ENCODE results near the gene SLC24A4. TPM values are rescaled to one million over a fixed set of nuclear protein-coding genes. Genes with fewer than 3 reads are reported as not detected.

Gene SLC24A4
- total RNA-seq, 1 donor, result not detected

DNA sequence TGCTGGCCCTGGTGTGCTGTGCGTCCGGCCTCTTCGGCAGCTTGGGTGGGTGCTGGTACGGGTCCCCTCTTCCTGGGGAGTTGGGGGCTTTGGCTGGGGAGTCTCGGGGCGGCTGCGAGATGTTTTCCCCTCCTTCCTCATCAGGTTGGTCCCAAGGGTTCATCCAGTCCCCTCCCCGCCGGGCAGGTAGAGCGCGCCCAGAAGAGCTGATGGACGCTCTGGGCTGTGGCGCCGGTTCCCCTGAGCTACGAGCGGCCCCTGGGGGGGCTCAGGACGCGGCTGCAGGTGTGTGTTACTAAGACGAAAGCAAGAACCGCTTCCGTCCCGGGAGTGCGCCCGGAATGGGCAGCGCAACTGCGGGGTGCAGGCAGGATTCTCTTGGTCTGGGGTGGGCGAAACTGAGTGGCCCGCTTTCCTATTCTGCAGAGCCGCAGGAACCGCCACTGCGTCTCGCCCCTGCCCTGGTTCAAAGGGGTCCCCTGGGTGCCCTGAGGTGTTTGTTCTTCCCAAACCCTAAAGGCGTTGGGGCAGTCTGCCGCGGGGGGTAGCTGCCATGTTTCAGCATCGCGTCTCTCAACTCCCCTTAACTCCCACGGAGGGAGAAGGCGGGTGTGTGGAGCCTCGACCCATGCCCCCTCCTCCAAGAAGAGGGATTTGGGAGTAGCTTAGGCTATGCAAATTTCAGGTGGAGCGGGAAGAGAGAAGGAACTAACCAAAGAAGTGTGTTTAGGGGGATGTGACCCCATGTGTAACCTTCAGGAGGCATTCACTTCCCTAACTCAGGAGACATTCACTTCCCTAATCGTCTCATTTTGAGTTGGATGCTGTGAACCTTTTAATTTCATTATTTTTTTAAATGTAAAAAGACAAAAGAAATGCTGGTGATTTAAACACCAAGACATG is 1.2 kb downstream of the SLC24A4 start:
- H3K4me3 ChIP-seq (ENCODE audit: low read depth, low read length), result no peak overlapping the region
- TF ChIP-seq, protein P1, sequence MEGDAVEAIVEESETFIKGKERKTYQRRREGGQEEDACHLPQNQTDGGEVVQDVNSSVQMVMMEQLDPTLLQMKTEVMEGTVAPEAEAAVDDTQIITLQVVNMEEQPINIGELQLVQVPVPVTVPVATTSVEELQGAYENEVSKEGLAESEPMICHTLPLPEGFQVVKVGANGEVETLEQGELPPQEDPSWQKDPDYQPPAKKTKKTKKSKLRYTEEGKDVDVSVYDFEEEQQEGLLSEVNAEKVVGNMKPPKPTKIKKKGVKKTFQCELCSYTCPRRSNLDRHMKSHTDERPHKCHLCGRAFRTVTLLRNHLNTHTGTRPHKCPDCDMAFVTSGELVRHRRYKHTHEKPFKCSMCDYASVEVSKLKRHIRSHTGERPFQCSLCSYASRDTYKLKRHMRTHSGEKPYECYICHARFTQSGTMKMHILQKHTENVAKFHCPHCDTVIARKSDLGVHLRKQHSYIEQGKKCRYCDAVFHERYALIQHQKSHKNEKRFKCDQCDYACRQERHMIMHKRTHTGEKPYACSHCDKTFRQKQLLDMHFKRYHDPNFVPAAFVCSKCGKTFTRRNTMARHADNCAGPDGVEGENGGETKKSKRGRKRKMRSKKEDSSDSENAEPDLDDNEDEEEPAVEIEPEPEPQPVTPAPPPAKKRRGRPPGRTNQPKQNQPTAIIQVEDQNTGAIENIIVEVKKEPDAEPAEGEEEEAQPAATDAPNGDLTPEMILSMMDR (IDR thresholded peaks at IDR 0.05; ENCODE audit: insufficient read depth, low read length), result no peak
- DNase-seq (ENCODE audit: low read depth), result no peak

DNA sequence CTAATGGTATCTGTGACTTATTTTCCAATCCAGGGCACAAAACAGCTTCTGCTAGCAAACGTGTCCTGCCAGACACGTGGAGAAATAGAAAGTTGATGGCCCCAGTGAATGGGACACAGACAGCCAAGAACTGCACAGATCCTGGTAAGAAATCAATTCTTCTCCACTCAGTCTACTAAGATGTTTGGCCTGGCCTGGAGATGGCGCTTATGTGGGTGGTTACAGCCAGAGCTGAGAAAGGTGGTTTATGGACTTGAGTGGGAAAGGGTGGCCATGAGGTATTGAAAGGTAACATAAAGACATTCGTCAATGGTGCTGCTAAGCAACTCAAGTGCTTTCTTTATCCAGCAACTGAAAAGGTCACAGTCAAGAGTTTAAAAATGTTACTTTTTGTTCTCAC is 2.9 kb downstream of the SLC24A4 start:
- no peak for DNase-seq (ENCODE audit: low read depth)
- TF ChIP-seq, protein P1 (IDR thresholded peaks at IDR 0.05; ENCODE audit: insufficient read depth, low read length), result no peak
- H3K4me3 ChIP-seq (ENCODE audit: low read depth, low read length), result no peak overlapping the region

DNA sequence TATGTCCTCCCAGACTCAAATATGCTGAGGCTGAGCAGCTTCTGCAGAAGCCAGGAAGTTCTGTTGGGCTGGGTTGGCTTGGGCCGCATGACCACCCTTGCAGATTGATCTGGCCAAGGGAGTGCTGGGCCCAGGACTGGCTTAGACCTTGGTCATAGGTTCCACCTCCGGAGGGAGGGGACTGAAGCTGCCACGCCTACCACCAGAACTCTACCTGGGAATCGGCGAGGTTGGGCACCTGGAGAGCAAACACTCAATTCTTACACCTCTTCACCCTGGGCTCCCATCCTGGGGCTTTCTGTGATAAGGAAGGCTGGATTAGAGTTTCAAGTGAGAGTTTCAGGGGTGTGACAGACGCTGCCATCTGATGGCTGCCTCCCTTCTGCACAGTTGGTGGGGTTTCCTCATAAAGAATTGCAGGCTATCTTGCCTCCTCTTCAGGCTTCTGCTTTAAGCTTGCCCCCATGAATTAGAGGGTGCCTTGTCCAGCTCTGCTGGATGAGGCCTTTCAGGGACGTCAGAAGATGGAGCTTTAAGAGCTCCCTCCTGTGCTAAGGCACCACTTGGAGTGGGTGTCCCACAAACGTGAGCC is 5.8 kb downstream of the SLC24A4 start:
- no peak for DNase-seq (ENCODE audit: low read depth)
- H3K4me3 ChIP-seq (ENCODE audit: low read depth, low read length), result no peak overlapping the region
- TF ChIP-seq, protein P1 (IDR thresholded peaks at IDR 0.05; ENCODE audit: insufficient read depth, low read length), result no peak

DNA sequence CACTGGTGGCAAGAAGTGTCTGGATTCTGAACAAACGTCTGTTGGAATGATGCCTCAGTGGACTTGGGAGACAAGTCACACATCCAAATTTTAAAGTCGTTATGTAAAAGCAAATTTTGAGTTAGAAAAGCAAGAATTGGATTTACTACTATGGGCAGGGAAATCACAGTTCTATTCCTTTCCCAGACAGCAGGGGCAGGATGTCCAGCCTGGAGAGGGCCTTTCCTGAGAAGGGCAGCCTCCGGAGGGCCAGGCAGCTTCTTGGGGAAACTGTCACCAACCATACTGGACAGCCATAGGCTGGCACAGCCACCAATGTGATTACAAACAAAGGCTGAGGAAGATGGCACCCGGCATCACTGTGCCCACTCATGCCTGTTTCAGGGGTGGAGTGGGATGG is 11.1 kb downstream of the SLC24A4 start:
- H3K4me3 ChIP-seq (ENCODE audit: low read depth, low read length), result no peak overlapping the region
- TF ChIP-seq, protein P1 (IDR thresholded peaks at IDR 0.05; ENCODE audit: insufficient read depth, low read length), result no peak
- no peak for DNase-seq (ENCODE audit: low read depth)

DNA sequence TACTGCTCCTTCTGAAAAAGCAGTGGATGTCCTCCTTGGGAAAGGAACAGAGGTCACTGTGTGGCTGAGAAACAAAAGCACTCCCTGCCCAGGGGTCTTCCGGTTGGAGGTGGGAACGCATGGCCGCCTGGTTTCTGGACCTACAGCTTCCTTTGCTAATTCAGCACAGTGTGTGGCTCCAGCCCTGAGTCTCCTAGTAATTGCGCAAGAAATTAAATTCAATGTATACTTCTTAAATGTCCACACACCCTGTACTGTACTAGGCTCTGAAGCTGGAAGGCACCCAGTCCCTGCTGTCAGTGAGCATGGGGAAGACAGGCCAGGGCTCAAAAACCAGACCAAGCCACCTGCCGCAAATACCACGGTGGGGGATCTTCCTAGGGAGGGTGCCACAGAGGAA is 13.4 kb downstream of the SLC24A4 start:
- no peak overlapping the region for H3K4me3 ChIP-seq (ENCODE audit: low read depth, low read length)
- no peak for DNase-seq (ENCODE audit: low read depth)
- TF ChIP-seq, protein P1 (IDR thresholded peaks at IDR 0.05; ENCODE audit: insufficient read depth, low read length), result no peak

DNA sequence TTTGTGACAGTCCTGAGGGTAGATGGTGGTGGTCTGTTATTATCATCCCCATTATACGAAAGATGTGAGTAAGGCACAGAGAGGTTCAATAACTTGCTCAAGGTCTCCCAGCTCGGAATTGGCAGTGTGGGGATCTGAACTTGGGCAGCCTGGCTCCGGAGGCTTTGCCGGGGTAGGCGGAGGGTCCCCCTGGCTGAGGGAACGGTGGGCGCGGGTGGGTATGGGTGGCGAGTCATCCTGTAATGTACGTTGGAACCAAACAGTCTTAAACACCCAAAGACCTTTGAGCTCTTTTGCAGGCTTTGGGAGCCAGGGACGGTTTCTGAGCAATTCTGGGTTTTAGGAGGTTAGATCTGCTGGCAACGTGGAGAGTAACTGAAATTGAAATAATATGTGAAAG is 16.5 kb downstream of the SLC24A4 start:
- H3K4me3 ChIP-seq (ENCODE audit: low read depth, low read length), result no peak overlapping the region
- no peak for DNase-seq (ENCODE audit: low read depth)
- TF ChIP-seq, protein P1 (IDR thresholded peaks at IDR 0.05; ENCODE audit: insufficient read depth, low read length), result no peak

Measured in fibroblast of the aortic adventitia (primary cell).